HCT116 (cell line): ENCODE results near the gene ECSCR. TPM values are rescaled to one million over a fixed set of nuclear protein-coding genes. Genes with fewer than 3 reads are reported as not detected.

Source experiments
- ATAC-seq: fragments of 200-7000 bp; cut with Tn5 transposase; 2 replicates; pipeline ENCODE4 v1.9.1; 2020; ENCODE audit warnings: mild to moderate bottlenecking, moderate library complexity
- BruUV-seq: library from RNA; stranded (reverse); fragments of 400-500 nt; replicated peaks from 2 replicates; lab custom pipeline; 2021; lab: Mats Ljungman, UMichigan
- CTCF ChIA-PET: fragments of 300-600 bp; sonication (Branson Sonifier 250); formaldehyde crosslinking; loops from one replicate; lab custom pipeline; 2021; ENCODE audit warnings: antibody characterized with exemption; lab: Charles Lee
- POLR2A ChIA-PET: fragments of 300-600, 350-600 bp; sonication (Branson Sonifier 250); formaldehyde crosslinking; loops from one replicate; lab custom pipeline; 2021; ENCODE audit warnings: antibody characterized with exemption; lab: Charles Lee
- RAD21 ChIA-PET, 2 experiments: fragments of 300-600 bp; sonication (Branson Sonifier 250); formaldehyde crosslinking; loops; one replicate each; lab custom pipeline; 2023; ENCODE audit warnings: low total read pairs in 2 of 2; ENCODE audit not compliant: uncharacterized antibody in 2 of 2, unreplicated experiment in 2 of 2, low non-redundant PET in 1 of 2; lab: Charles Lee
- DNase-seq: peaks from one replicate; pipeline ENCODE4 v3.0.0-alpha.2; 2010; ENCODE audit warnings: low read depth, low spot score
- H2AFZ ChIP-seq: fragments of 200-600 bp; shearing (Covaris generic), sonication (generic); 2 replicates; pipeline ENCODE4 v1.6.1; 2017; ENCODE audit warnings: low read depth, mixed run types, mixed read lengths, antibody characterized with exemption, low read length; ENCODE audit not compliant: poor library complexity, severe bottlenecking
- H3K27ac ChIP-seq: 2 replicates; pipeline ENCODE4 v1.5.1; 2012; ENCODE audit warnings: low read depth, low read length
- H3K27me3 ChIP-seq: fragments of 200-600 bp; sonication (generic); 2 replicates; pipeline ENCODE4 v1.6.1; 2016; ENCODE audit warnings: mixed run types, low read length, mixed read lengths; ENCODE audit not compliant: insufficient read depth
- H3K36me3 ChIP-seq, 2 experiments: fragments of 200-500 bp in 1 of 2; fragments of 200-600 bp in 1 of 2; sonication (Bioruptor generic) in 1 of 2; sonication (generic) in 1 of 2; 2 replicates each; pipeline versions ENCODE4 v1.5.1 to v1.6.1; 2014 to 2016; ENCODE audit warnings: low read length in 2 of 2, inconsistent platforms in 1 of 2, mixed read lengths in 1 of 2, mixed run types in 1 of 2; ENCODE audit not compliant: insufficient read depth in 2 of 2, control insufficient read depth in 1 of 2
- H3K4me1 ChIP-seq, 2 experiments: fragments of 200-600 bp in 1 of 2; sonication (generic) in 1 of 2; 2 replicates each; pipeline versions ENCODE4 v1.5.1 to v1.6.1; 2012 to 2017; ENCODE audit warnings: low read length in 2 of 2, inconsistent platforms in 1 of 2, mild to moderate bottlenecking in 1 of 2, mixed read lengths in 1 of 2, mixed run types in 1 of 2, moderate library complexity in 1 of 2; ENCODE audit not compliant: insufficient read depth in 2 of 2, control insufficient read depth in 1 of 2
- H3K4me2 ChIP-seq: fragments of 200-600 bp; sonication (generic); 2 replicates; pipeline ENCODE4 v1.6.1; 2017; ENCODE audit warnings: mixed run types, low read length, mixed read lengths
- H3K4me3 ChIP-seq, 2 experiments: fragments of 200-600 bp in 1 of 2; sonication (generic) in 1 of 2; replicated peaks in 1 of 2; 2 replicates each; pipeline ENCODE4 v1.5.1; 2011 to 2016; ENCODE audit warnings: low read length in 2 of 2, control low read depth in 1 of 2, low read depth in 1 of 2, mild to moderate bottlenecking in 1 of 2, mixed read lengths in 1 of 2, mixed run types in 1 of 2
- H3K79me2 ChIP-seq: fragments of 200-600 bp; sonication (generic); 2 replicates; pipeline ENCODE4 v1.6.1; 2017; ENCODE audit warnings: mild to moderate bottlenecking, mixed run types, low read length, moderate library complexity, mixed read lengths; ENCODE audit not compliant: insufficient read depth
- H3K9ac ChIP-seq: fragments of 200-600 bp; sonication (generic); 2 replicates; pipeline ENCODE4 v1.6.1; 2016; ENCODE audit warnings: low read length, mixed read lengths
- H3K9me2 ChIP-seq: fragments of 200-600 bp; sonication (generic), shearing (Covaris generic); 2 replicates; pipeline ENCODE4 v1.6.1; 2017; ENCODE audit warnings: mixed run types, mild to moderate bottlenecking, moderate library complexity; ENCODE audit not compliant: insufficient read depth
- H3K9me3 ChIP-seq, 2 experiments: fragments of 200-500 bp in 1 of 2; fragments of 200-600 bp in 1 of 2; sonication (Bioruptor generic) in 1 of 2; sonication (generic) in 1 of 2; 2 replicates each; pipeline ENCODE4 v1.6.1; 2014 to 2017; ENCODE audit warnings: low read length in 2 of 2, mixed read lengths in 2 of 2, inconsistent platforms in 1 of 2, low read depth in 1 of 2, mild to moderate bottlenecking in 1 of 2, mixed run types in 1 of 2, moderate library complexity in 1 of 2; ENCODE audit not compliant: control insufficient read depth in 1 of 2, insufficient read depth in 1 of 2
- H4K20me1 ChIP-seq: fragments of 200-600 bp; sonication (generic), shearing (Covaris generic); 2 replicates; pipeline ENCODE4 v1.6.1; 2017; ENCODE audit warnings: mixed run types, mild to moderate bottlenecking, moderate library complexity; ENCODE audit not compliant: insufficient read depth
- ATF3 ChIP-seq: IDR thresholded peaks from 2 replicates; pipeline ENCODE4 v1.6.1; 2012
- CBX3 ChIP-seq: IDR thresholded peaks from 2 replicates; pipeline ENCODE4 v1.6.1; 2012; ENCODE audit warnings: low read depth
- EGR1 ChIP-seq: IDR thresholded peaks from 2 replicates; pipeline ENCODE4 v1.6.1; 2012; ENCODE audit warnings: low read depth
- ELF1 ChIP-seq: IDR thresholded peaks from 2 replicates; pipeline ENCODE4 v1.6.1; 2012; ENCODE audit warnings: low read depth, borderline replicate concordance
- EZH2 ChIP-seq: fragments of 200-600 bp; sonication (generic); IDR thresholded peaks from 2 replicates; pipeline ENCODE4 v1.6.1; 2017; ENCODE audit warnings: antibody characterized with exemption, mixed run types
- FOSL1 ChIP-seq: IDR thresholded peaks from 2 replicates; pipeline ENCODE4 v1.6.1; 2012; ENCODE audit warnings: low read depth
- JUND ChIP-seq: IDR thresholded peaks from 2 replicates; pipeline ENCODE4 v1.6.1; 2012
- POLR2AphosphoS5 ChIP-seq: IDR thresholded peaks from 2 replicates; pipeline ENCODE4 v1.6.1; 2011; ENCODE audit warnings: mild to moderate bottlenecking, low read depth, low read length, moderate library complexity
- RAD21 ChIP-seq: IDR thresholded peaks from 2 replicates; pipeline ENCODE4 v1.6.1; 2012; ENCODE audit warnings: low read depth, mild to moderate bottlenecking
- SIN3A ChIP-seq: IDR thresholded peaks from 2 replicates; pipeline ENCODE4 v1.6.1; 2012; ENCODE audit warnings: low read depth
- SP1 ChIP-seq: IDR thresholded peaks from 2 replicates; pipeline ENCODE4 v1.6.1; 2012; ENCODE audit warnings: low read depth
- YY1 ChIP-seq: IDR thresholded peaks from 2 replicates; pipeline ENCODE4 v1.6.1; 2011; ENCODE audit warnings: low read length, low read depth, moderate library complexity, mild to moderate bottlenecking; ENCODE audit not compliant: insufficient replicate concordance; ENCODE audit errors: extremely low read depth
- ZFX ChIP-seq: fragments of 450-650 bp; IDR thresholded peaks from 2 replicates; pipeline ENCODE4 v1.6.1; 2017
- intact Hi-C: fragments of 100-400 bp; cut with micrococcal nuclease; formaldehyde crosslinking; loops from 2 replicates; pipeline ENCODE4 v1.10.0; 2022
- total RNA-seq: library from RNA; stranded (reverse); gene quantifications from one replicate; pipeline ENCODE4 v1.2.1, GENCODE V29; 2021; ENCODE audit not compliant: unreplicated experiment
- TF ChIP-seq, protein P1 (sequence below): IDR thresholded peaks from 2 replicates; pipeline ENCODE4 v1.6.1; 2011; ENCODE audit warnings: mild to moderate bottlenecking, low read length, moderate library complexity; ENCODE audit not compliant: insufficient replicate concordance; ENCODE audit errors: extremely low read depth

Gene ECSCR
- total RNA-seq, 1 experiment from 2014 or later = not detected

GRCh38 chr5:139431706-139432105, 30.8 kb downstream of the ECSCR start (continued):
- TF ChIP-seq ATF3 = no peak
- TF ChIP-seq, all 23 proteins: peak for 0

DNA sequence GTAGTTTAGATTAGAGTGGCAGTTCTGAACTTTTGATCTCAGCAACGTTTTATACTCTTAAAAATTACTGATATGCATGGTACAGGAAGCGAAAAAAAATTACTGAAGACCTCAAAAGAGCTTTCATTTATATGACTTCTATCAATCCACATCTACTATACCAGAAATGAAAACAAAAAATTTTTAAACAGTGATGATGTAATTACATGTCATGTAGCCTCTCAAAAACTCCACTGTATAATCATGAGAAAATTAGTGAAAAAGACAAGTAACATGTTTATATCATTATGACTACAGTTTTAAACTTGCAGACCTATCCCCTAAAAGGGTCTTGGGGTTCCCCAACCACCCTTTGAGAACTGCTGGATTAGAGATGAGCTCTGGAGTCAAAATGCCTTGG, 32.5 kb downstream of the ECSCR start:
- no peaks in the 10 kb centered on the region for H4K20me1 ChIP-seq
- no TSS peak for BruUV-seq
- H2AFZ ChIP-seq = no peak overlapping the region
- H3K79me2 ChIP-seq = no peaks in the 10 kb centered on the region
- DNase-seq (no peak), ATAC-seq (no peak)
- H3K9ac ChIP-seq = no peak overlapping the region
- H3K9me3 ChIP-seq = no peaks in the 10 kb centered on the region
- ChIA-PET POLR2A (no interaction called here), CTCF (interaction anchor here (0.7 kb wide), 1 partner anchor 202 kb away, joined by 3 read pairs; no protein-coding TSS in a partner anchor), RAD21 (no interaction called here)
- intact Hi-C loops = no loop called here
- TF ChIP-seq SIN3A (no peak), YY1 (no peak), POLR2AphosphoS5 (no peak), EZH2 (no peak), EGR1 (no peak), ZFX (no peak)
- no peak overlapping the region for H3K4me3 ChIP-seq
- no peaks in the 10 kb centered on the region for H3K36me3 ChIP-seq
- H3K27me3 ChIP-seq = no peaks in the 10 kb centered on the region
- no peak overlapping the region for H3K4me2 ChIP-seq
- H3K9me2 ChIP-seq = no peaks in the 10 kb centered on the region
- H3K27ac ChIP-seq = no peak overlapping the region
- H3K4me1 ChIP-seq = no peaks in the 10 kb centered on the region

DNA sequence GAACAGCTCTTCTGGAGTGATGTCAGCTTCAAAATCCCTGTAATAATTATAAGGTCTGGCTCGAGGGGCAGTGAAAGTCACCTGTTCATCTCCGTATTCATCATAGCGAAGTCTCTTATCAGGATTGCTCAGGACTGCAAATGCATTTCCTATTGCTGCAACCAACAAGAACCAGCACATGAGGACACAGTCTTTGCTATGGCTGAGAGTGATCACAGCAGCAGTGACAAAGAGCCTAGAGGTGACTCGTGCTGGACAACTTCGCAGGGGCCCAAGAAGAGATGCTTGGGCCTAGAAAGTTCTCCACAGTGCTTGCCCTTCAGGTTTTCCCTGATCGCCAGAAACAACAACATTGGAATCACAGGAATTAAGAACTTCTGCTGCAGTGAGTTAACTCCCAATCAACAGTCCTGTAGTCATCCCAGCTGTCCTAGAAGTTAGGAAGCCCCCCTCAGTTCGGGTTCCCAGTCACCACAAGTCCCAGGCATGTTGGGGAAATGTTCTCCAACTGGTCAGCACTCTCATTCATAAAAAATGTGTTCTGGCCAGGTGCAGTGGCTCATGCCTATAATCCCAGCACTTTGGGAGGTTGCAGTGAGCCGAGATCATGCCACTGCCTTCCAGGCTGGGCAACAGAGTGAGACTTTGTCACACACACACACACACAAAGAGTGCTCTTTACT, 36.2 kb downstream of the ECSCR start:
- Histone ChIP-seq H3K4me1 (no peaks in the 10 kb centered on the region), H3K36me3 (no peaks in the 10 kb centered on the region), H4K20me1 (no peaks in the 10 kb centered on the region), H3K9me3 (no peaks in the 10 kb centered on the region), H3K4me3 (no peak overlapping the region), H3K79me2 (no peaks in the 10 kb centered on the region), H3K9me2 (no peaks in the 10 kb centered on the region), H3K27ac (no peak overlapping the region), H2AFZ (no peak overlapping the region), H3K4me2 (no peak overlapping the region), H3K27me3 (no peaks in the 10 kb centered on the region), H3K9ac (no peak overlapping the region)
- no peak for DNase-seq
- intact Hi-C loops = no loop called here
- POLR2A ChIA-PET = no interaction called here
- RAD21 ChIA-PET = no interaction called here
- CTCF ChIA-PET = interaction anchor here (1.1 kb wide), 1 partner anchor 87 kb away, joined by 3 read pairs; no protein-coding TSS in a partner anchor
- BruUV-seq = no TSS peak
- ATAC-seq = no peak
- TF ChIP-seq RAD21 (no peak), ATF3 (no peak), ELF1 (no peak), CBX3 (no peak), FOSL1 (no peak), YY1 (no peak), SP1 (no peak), POLR2AphosphoS5 (no peak), ZFX (no peak), SIN3A (no peak), JUND (no peak)
- TF ChIP-seq, protein P1, sequence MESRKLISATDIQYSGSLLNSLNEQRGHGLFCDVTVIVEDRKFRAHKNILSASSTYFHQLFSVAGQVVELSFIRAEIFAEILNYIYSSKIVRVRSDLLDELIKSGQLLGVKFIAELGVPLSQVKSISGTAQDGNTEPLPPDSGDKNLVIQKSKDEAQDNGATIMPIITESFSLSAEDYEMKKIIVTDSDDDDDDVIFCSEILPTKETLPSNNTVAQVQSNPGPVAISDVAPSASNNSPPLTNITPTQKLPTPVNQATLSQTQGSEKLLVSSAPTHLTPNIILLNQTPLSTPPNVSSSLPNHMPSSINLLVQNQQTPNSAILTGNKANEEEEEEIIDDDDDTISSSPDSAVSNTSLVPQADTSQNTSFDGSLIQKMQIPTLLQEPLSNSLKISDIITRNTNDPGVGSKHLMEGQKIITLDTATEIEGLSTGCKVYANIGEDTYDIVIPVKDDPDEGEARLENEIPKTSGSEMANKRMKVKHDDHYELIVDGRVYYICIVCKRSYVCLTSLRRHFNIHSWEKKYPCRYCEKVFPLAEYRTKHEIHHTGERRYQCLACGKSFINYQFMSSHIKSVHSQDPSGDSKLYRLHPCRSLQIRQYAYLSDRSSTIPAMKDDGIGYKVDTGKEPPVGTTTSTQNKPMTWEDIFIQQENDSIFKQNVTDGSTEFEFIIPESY = no peak
